Right kidney (tissue), 1 donor: ENCODE results near the gene IMPG1.

Source experiments
- DNase-seq: peaks from one replicate; pipeline ENCODE4 v3.0.0-alpha.2; 2016

IMPG1 gene

DNA sequence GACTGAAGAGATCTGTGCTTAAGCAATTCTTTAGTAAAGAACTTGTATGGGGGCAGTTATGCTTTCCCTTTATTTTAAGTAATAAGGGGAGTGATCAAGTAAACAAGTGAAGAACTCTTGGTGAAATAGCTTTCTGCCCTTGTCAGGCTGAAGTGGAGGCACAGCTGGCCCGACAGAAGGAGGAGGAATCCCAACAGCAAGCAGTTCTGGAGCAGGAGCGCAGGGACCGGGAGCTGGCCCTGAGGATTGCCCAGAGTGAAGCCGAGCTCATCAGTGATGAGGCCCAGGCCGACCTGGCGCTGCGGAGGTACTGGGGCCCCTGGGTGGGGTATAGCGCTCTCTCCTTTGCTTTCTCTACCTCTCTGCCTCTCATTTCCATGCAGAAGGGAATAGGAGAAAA is 180.1 kb downstream of the IMPG1 start:
- DNase-seq = no peak

DNA sequence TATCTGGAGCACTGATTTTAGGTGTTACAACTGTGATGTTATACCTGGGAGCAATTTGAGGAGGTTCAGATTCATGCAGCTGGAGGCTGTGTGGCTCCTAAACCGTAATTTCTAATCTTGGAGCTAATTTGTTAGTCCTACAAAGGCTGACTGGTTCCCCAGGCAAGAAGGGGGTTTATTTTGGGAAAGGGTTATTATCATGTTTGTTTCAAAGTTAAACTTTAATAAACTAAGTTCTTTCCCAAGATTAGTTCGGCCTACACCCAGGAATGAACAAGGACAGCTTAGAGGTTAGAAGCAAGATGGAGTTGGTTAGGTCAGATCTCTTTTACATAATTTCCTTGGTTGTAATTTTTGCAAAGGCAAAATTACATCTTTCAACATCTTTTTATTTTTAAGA is 187.6 kb downstream of the IMPG1 start:
- DNase-seq = no peak

DNA sequence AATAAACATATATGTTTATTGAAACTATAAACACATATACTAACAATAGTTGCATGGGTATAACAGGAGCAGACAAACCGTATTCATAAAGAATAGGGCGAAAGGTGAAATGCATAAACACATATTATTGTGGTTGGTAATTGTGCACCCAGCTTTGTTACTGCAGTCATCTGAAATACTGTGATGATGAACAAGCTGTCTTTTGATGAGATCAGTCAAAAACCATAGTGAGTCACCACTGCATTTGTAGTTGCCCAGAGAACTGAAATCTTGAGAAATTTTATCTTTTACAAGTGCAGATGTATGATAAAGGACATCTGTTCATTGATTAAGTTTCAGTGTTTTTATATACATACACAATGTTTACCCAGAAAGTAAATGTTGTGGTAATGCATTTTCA is 189.7 kb downstream of the IMPG1 start:
- DNase-seq = no peak

DNA sequence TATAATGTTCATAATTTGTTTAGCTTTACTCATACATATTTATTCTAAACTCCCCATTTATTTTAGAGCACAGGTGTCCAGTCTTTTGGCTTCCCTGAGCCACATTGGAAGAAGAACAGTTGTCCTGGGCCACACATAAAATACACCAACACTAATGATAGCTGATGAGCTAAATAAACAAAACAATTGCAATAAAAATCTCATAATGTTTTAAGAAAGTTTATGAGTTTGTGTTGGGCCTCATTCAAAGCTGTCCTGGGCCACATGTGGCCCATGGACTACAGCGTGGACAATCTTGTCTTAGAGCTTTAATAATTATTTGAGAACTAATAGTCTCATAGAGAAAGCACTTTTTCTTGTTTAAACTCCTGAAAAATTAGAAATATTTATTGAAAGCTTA is 192.2 kb downstream of the IMPG1 start:
- DNase-seq = no peak

DNA sequence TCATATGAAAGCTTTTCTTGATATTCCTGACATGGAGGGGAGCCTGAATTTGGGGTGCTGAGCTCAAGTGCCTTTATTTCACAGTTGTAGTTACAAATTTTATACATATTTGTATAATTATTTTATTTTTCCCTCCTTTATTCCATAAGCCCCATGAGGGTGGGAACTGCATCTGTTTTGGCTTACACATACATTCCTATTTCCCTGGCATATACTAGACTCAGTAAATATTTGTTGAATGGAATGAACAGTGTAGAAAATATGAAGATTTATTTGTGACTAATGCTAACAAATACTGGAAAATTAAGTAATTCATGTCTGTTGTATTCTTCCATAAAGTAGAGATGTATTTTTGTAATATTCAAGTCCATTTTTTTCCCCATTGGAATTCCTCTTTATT is 196.3 kb downstream of the IMPG1 start:
- no peak for DNase-seq

DNA sequence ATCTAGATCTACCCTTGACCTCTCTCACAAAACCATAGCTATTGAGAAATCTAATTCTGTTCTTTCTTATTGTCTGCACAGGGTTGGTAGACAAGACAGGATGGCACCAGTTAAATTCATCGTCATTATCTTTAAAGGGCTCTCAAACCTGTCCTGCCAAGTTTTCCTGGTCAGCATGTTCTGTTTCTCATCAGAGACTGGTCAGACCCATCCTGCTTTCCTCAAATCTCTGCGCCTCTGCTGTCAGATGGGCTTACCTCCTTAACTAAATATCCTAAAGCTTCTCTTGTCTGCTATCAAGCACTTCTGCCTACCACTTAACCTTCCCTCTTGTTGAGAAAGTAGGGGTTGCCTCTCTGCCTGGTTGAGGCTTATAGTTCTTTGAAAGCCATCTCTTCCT is 198.2 kb downstream of the IMPG1 start:
- DNase-seq = no peak
